Vagina (tissue), 2 donors: ENCODE data around the gene RCC2.

ENCODE experiments used
- POLR2A ChIP-seq, 2 donors: fragments of 450-650 bp; IDR thresholded peaks; one replicate each; pipeline ENCODE4 v1.6.1; 2017; ENCODE audit warnings: antibody characterized with exemption in 2 of 2, mild to moderate bottlenecking in 2 of 2, moderate library complexity in 2 of 2
- TF ChIP-seq, protein P1 (sequence below), 3 experiments: fragments of 450-650 bp in 2 of 3; fragments of 200-600 bp in 1 of 3; sonication (generic) in 1 of 3; IDR thresholded peaks; one replicate each; pipeline ENCODE4 v1.5.1; 2017 to 2019; ENCODE audit warnings: antibody characterized with exemption in 3 of 3, mild to moderate bottlenecking in 2 of 3, moderate library complexity in 2 of 3

- TF ChIP-seq, protein P1, sequence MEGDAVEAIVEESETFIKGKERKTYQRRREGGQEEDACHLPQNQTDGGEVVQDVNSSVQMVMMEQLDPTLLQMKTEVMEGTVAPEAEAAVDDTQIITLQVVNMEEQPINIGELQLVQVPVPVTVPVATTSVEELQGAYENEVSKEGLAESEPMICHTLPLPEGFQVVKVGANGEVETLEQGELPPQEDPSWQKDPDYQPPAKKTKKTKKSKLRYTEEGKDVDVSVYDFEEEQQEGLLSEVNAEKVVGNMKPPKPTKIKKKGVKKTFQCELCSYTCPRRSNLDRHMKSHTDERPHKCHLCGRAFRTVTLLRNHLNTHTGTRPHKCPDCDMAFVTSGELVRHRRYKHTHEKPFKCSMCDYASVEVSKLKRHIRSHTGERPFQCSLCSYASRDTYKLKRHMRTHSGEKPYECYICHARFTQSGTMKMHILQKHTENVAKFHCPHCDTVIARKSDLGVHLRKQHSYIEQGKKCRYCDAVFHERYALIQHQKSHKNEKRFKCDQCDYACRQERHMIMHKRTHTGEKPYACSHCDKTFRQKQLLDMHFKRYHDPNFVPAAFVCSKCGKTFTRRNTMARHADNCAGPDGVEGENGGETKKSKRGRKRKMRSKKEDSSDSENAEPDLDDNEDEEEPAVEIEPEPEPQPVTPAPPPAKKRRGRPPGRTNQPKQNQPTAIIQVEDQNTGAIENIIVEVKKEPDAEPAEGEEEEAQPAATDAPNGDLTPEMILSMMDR (IDR thresholded peaks at IDR 0.05): no peak
- no peak for TF ChIP-seq POLR2A (IDR thresholded peaks at IDR 0.05)
Measured at GRCh38 chr1:17485281-17485680, 45.8 kb upstream of the RCC2 start.
